Left renal pelvis (tissue), 4 donors: Measurements from ENCODE around the gene FUT7. TPM values are rescaled to one million over a fixed set of nuclear protein-coding genes. Genes with fewer than 3 reads are reported as not detected.

Source experiments
- DNase-seq, 4 donors: peaks; one replicate each; pipeline ENCODE4 v3.0.0-alpha.2; 2013; ENCODE audit warnings: low read depth in 4 of 4, low spot score in 3 of 4
- polyA plus RNA-seq, 4 donors: library from polyadenylated mRNA; unstranded; fragments of 120-200 nt; gene quantifications; one replicate each; pipeline ENCODE4 v1.2.1, GENCODE V29; 2013; ENCODE audit not compliant: insufficient read length in 4 of 4

Gene FUT7
- polyA plus RNA-seq, 4 donors, result not detected

GRCh38 chr9:136988872-136989271, 43.0 kb downstream of the FUT7 start:
- DNase-seq, result no peak

DNA sequence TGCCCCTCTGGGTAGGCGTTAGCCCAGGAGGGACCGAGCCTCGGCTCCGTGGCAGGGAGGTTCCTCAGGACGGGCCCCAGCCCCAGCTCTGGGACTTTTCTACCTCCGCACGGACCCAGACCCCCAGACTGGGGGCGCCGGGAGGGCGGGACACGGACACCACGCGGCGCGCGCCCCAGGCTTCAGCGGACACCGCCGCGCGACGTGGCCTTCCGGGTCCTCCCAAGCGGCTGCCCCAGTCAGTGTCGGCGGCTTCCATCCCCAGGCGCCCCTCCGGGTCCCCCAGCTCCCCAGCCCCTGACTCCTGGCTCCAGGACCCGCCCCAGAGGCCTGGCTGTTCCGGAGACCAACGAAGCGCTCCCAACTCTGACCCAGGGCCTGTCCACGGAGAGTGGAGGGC, 46.0 kb downstream of the FUT7 start:
- no peak for DNase-seq

DNA sequence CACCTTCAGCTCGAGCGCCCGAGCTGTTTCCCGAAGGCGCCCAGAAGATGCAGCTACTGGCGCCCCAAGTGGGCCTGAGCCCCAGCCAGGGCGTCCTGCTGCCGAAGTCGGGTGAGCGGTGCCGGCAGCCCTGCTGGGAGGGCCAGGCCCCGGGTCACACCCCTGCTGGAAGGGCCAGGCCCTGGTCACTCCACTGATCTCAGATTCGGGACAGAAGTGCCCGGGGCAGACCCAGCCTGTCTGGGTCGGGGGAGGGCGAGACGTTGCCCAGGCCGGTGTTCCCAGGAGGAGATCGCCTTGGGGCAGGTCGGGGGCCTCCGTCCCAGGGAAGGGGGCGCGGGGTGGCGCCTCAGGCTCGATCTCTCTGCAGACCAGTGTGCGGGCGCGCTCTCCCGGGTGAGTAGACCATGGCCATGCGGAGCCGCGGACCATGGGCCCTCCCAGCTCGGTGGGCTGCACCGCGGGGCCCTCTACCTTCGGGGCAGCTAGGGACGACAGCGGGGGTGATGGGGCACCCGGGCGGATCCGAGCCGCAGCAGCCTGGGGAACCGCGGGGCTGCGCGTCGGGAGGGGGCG, 46.8 kb downstream of the FUT7 start:
- DNase-seq, result no peak

DNA sequence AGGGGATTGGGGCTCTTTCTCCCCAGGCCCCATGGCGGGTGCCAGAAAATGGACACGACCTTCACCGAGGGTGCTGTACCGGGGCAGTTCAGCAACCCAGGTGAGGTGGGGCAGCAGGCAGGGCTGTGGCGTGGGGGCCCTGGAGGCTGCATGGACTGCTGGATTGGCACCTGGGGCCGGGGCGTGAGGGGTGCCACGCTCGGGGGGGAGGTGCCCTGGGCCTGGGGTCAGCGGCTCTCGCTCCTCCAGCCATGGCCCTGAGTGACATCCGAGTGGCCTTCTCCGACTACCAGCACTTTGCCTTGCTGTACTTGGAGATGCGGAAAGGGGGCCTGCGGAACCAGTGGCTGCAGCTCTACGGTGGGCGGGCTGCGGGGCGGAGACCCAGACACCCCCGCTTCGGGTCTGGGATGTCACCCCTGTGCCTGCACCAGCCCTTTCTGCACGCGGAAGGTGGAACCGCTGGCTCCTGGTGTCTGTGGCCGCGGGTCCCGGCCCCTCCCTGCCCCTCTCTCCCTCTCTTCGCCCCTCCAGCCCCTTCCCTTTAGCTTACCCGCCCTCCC, 47.3 kb downstream of the FUT7 start:
- DNase-seq, result no peak

DNA sequence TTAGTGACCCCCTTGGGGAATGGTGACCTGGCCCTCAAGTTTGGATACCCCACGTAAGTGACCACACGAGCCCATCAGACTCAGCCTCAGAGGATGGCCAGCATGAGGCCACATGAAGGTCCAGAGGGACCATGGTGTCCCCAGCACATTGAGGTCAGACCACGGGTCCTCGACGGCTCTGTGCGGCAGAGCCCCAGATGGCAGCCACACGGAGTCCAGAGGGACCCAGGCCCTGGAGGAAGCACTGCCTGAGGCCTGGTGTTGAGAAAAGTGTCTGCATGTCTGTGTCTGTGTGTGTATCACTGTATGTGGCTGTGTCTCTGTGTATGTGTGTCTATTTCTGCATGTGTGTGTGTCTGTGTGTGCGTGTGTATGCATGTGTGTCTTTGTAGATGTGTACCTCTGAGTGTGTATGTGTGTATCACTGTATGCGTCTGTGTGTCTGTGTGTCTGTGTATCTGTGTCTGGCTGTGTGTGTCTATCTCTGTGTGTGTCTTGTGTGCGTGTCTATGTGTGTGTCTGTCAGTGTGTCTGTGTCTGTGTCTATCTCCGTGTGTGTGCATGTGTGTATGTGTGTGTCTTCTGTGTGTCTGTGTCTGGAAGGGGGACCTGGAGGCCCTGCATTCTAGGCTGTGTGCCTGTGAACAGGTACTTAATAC, 48.1 kb downstream of the FUT7 start:
- DNase-seq, result no peak

DNA sequence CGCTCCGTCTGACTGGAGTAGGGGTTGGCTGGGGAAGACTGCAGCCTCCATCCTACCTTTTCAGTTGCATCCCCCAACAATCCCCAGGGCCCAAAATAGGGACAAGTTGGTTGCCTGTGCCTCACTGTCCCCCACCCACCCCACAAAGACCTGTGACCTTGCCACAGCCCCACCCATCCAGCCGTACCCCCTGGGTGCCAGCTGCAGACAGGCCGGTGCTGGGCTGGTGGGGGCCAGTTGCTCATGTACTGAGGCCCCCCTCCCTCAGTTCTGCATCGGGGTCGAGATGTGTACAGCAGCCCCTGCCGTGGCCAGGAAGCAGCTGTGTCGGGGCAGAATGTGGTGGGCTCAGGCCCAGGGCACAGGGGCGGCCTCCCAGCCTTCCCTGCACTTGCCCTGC, 48.7 kb downstream of the FUT7 start:
- no peak for DNase-seq

DNA sequence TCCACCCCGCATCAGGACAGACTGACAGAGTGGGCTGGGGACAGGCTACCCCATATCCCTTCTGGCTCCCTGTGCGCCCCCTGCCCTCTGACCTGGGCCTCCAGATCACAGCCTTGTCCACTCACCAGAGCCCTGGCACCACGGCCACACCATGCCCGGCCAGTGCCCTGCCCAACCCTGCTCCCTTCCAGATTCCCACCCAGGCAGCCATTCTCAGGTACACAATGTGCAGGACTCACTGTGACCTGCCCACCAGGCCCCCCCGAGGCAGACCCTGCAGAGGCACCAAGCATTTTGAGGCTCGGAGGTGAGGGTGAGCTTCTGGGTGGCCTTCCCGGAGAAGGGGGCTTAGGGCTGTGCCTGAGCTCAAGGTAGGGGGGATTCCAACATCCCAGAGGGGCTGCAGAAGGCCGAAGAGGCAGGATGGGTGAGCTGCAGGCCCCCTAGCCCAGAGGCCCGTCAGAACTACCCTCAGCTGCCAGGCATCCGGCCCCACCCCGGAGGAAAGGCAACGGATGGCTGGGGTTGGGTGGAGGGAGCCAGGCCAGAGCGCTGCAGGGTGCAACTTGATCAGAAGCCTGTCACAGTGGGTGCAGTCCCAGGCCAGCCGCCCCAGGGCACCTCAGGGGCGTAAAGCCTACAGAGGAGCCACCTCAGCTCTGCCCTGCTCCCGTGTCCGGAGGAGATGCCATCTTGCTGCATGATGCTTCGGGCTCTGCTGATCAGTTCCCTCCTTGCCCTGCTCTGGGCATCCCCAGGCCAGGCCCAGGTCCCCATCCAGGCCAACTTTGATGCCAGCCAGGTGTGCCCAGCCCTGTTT, 49.4 kb downstream of the FUT7 start, which contains the start of gene LCNL1:
Gene LCNL1 (plus strand): TSS at position 762 of the 820 bp plus-strand sequence. CDS start 594 bp downstream, outside the sequence.
- no peak for DNase-seq

- DNase-seq, result no peak
These were observed 50.2 kb downstream of the FUT7 start for GRCh38 chr9:136981588-136982231.

GRCh38 chr9:136980669-136981478, 51.0 kb downstream of the FUT7 start:
- no peak for DNase-seq

Other genes with a start within 250 kb of the FUT7 start
- 10 to 100 TPM; 35.6 to 86.2 (median 64.2) TPM for gene TMEM141, start 240.7 kb downstream of the FUT7 start, polyA plus RNA-seq
- 1 to 10 TPM; 2.5 to 6.5 (median 4.9) TPM for gene CCDC183, start 235.8 kb downstream of the FUT7 start, polyA plus RNA-seq
- gene RABL6, start 224.1 kb downstream of the FUT7 start, polyA plus RNA-seq, result 10 to 100 TPM; 39.9 to 78.9 (median 60.1) TPM
- 1 to 10 TPM in 2 of 4 donors, under 1 TPM in 2; 0.46 to 1.7 (median 0.97) TPM for gene AJM1, start 189.6 kb downstream of the FUT7 start, polyA plus RNA-seq
- 100 to 1,000 TPM in 1 of 4 donors, 10 to 100 TPM in 3; 71.8 to 120 (median 83.5) TPM for gene PHPT1, start 182.7 kb downstream of the FUT7 start, polyA plus RNA-seq
- 10 to 100 TPM in 1 of 4 donors, 1 to 10 TPM in 3; 4.7 to 11.6 (median 6.3) TPM for gene MAMDC4, start 179.7 kb downstream of the FUT7 start, polyA plus RNA-seq
- gene EDF1, start 165.8 kb downstream of the FUT7 start, polyA plus RNA-seq, result 100 to 1,000 TPM; 266 to 396 (median 335) TPM
- gene TRAF2, start 145.6 kb downstream of the FUT7 start, polyA plus RNA-seq, result 10 to 100 TPM in 3 of 4 donors, 1 to 10 TPM in 1; 6.4 to 16.3 (median 13.3) TPM
- gene FBXW5, start 87.3 kb downstream of the FUT7 start, polyA plus RNA-seq, result 10 to 100 TPM; 34.7 to 67.2 (median 37.2) TPM
- gene C8G, start 86.8 kb downstream of the FUT7 start, polyA plus RNA-seq, result 1 to 10 TPM in 1 of 4 donors, under 1 TPM in 3; 0.26 to 1.1 (median 0.52) TPM
- 10 to 100 TPM in 3 of 4 donors, 1 to 10 TPM in 1; 1.4 to 54.6 (median 23.8) TPM for gene LCN12, start 79.8 kb downstream of the FUT7 start, polyA plus RNA-seq
- gene PTGDS, start 54.6 kb downstream of the FUT7 start, polyA plus RNA-seq, result 10 to 100 TPM in 3 of 4 donors, 1 to 10 TPM in 1; 3.8 to 66.7 (median 27.7) TPM
- under 1 TPM in 3 of 4 donors, not detected in 1; 0.11 to 0.45 (median 0.13) TPM for gene LCNL1, start 49.1 kb downstream of the FUT7 start, polyA plus RNA-seq
- 10 to 100 TPM; 22.4 to 46.5 (median 28.3) TPM for gene PAXX, start 39.7 kb downstream of the FUT7 start, polyA plus RNA-seq
- 1 to 10 TPM in 1 of 4 donors, under 1 TPM in 3; 0.34 to 1.4 (median 0.57) TPM for gene CLIC3, start 35.5 kb downstream of the FUT7 start, polyA plus RNA-seq
- 10 to 100 TPM; 18.7 to 52.8 (median 39.7) TPM for gene ABCA2, start 3.9 kb downstream of the FUT7 start, polyA plus RNA-seq
- 10 to 100 TPM; 20.4 to 48.7 (median 36.8) TPM for gene NPDC1, start 14.1 kb upstream of the FUT7 start, polyA plus RNA-seq
- 1 to 10 TPM; 3.2 to 7.5 (median 5.8) TPM for gene ENTPD2, start 22.0 kb upstream of the FUT7 start, polyA plus RNA-seq
- gene SAPCD2, start 38.5 kb upstream of the FUT7 start, polyA plus RNA-seq, result 1 to 10 TPM; 4.5 to 8.3 (median 5.7) TPM
- 1 to 10 TPM; 1.6 to 6.6 (median 4.9) TPM for gene UAP1L1, start 45.4 kb upstream of the FUT7 start, polyA plus RNA-seq
- 10 to 100 TPM; 48.7 to 73.8 (median 52.6) TPM for gene MAN1B1, start 54.9 kb upstream of the FUT7 start, polyA plus RNA-seq
- gene DPP7, start 82.6 kb upstream of the FUT7 start, polyA plus RNA-seq, result 10 to 100 TPM; 11.1 to 34.8 (median 17.9) TPM
- gene GRIN1, start 107.1 kb upstream of the FUT7 start, polyA plus RNA-seq, result under 1 TPM in 1 of 4 donors, not detected in 3; 0.20 TPM
- gene LRRC26, start 138.0 kb upstream of the FUT7 start, polyA plus RNA-seq, result not detected
- not detected for gene TMEM210, start 140.0 kb upstream of the FUT7 start, polyA plus RNA-seq
- gene ANAPC2, start 156.5 kb upstream of the FUT7 start, polyA plus RNA-seq, result 10 to 100 TPM; 32.7 to 54.9 (median 41.4) TPM
- 10 to 100 TPM; 35.6 to 63.6 (median 43.0) TPM for gene SSNA1, start 156.6 kb upstream of the FUT7 start, polyA plus RNA-seq
- 10 to 100 TPM in 3 of 4 donors, 1 to 10 TPM in 1; 8.3 to 19.6 (median 11.5) TPM for gene TPRN, start 168.7 kb upstream of the FUT7 start, polyA plus RNA-seq
- 10 to 100 TPM; 39.3 to 46.6 (median 44.9) TPM for gene TMEM203, start 173.6 kb upstream of the FUT7 start, polyA plus RNA-seq
- 10 to 100 TPM in 2 of 4 donors, 1 to 10 TPM in 2; 8.8 to 18.8 (median 9.6) TPM for gene NDOR1, start 173.6 kb upstream of the FUT7 start, polyA plus RNA-seq
- 10 to 100 TPM in 1 of 4 donors, 1 to 10 TPM in 3; 3.2 to 15.3 (median 8.1) TPM for gene RNF208, start 190.2 kb upstream of the FUT7 start, polyA plus RNA-seq
- gene CYSRT1, start 193.1 kb upstream of the FUT7 start, polyA plus RNA-seq, result 10 to 100 TPM in 2 of 4 donors, 1 to 10 TPM in 1, under 1 TPM in 1; 0.78 to 16.4 (median 7.9) TPM
- 10 to 100 TPM in 2 of 4 donors, 1 to 10 TPM in 1, under 1 TPM in 1; 0.41 to 15.5 (median 7.7) TPM for gene RNF224, start 195.4 kb upstream of the FUT7 start, polyA plus RNA-seq
- 10 to 100 TPM in 1 of 4 donors, 1 to 10 TPM in 2, under 1 TPM in 1; 0.37 to 13.7 (median 5.2) TPM for gene SLC34A3, start 198.8 kb upstream of the FUT7 start, polyA plus RNA-seq
- 100 to 1,000 TPM; 149 to 396 (median 315) TPM for gene TUBB4B, start 209.2 kb upstream of the FUT7 start, polyA plus RNA-seq
- gene STPG3, start 219.2 kb upstream of the FUT7 start, polyA plus RNA-seq, result 1 to 10 TPM in 3 of 4 donors, under 1 TPM in 1; 0.57 to 4.8 (median 1.7) TPM
- gene NELFB, start 223.2 kb upstream of the FUT7 start, polyA plus RNA-seq, result 10 to 100 TPM; 44.5 to 56.7 (median 50.4) TPM
- 1 to 10 TPM; 3.0 to 5.8 (median 4.9) TPM for gene TOR4A, start 245.6 kb upstream of the FUT7 start, polyA plus RNA-seq